AG10803 (cell line): ENCODE data around the gene IFT43.

Source experiments
- DNase-seq: peaks from one replicate; pipeline ENCODE4 v3.0.0; 2010; ENCODE audit warnings: low read depth
- H3K4me3 ChIP-seq: 2 replicates; pipeline ENCODE4 v1.5.1; 2011; ENCODE audit warnings: mild to moderate bottlenecking, low read length, control low read depth
- TF ChIP-seq, protein P1 (sequence below): conservative IDR thresholded peaks from 2 replicates; pipeline ENCODE4 v1.5.1; 2011; ENCODE audit warnings: mild to moderate bottlenecking, low read length, control low read depth, inconsistent platforms

The IFT43 gene

DNA sequence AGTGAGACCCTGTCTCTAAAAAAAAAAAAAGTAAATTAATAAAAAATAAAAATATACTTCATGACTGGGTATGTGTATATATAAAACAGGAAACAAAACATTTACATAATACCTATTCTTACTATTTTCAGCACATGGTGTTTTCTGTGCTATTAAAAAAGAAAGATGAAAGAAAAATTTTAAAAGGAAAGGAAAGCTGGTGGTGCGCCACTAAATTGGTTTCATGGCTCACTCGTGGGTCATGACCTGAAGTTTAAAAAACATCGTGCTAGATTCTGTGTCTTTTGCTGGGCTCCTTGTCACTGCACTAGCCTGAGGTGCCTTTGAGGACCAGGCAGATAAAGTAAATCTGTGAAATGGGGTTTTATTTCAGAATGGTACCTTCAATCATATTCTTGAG lies 69.8 kb downstream of the IFT43 start:
- TF ChIP-seq, protein P1, sequence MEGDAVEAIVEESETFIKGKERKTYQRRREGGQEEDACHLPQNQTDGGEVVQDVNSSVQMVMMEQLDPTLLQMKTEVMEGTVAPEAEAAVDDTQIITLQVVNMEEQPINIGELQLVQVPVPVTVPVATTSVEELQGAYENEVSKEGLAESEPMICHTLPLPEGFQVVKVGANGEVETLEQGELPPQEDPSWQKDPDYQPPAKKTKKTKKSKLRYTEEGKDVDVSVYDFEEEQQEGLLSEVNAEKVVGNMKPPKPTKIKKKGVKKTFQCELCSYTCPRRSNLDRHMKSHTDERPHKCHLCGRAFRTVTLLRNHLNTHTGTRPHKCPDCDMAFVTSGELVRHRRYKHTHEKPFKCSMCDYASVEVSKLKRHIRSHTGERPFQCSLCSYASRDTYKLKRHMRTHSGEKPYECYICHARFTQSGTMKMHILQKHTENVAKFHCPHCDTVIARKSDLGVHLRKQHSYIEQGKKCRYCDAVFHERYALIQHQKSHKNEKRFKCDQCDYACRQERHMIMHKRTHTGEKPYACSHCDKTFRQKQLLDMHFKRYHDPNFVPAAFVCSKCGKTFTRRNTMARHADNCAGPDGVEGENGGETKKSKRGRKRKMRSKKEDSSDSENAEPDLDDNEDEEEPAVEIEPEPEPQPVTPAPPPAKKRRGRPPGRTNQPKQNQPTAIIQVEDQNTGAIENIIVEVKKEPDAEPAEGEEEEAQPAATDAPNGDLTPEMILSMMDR, result no peak
- no peak overlapping the region for H3K4me3 ChIP-seq
- no peak for DNase-seq

GRCh38 chr14:76056128-76056527 lies 70.6 kb downstream of the IFT43 start:
- no peak overlapping the region for H3K4me3 ChIP-seq
- TF ChIP-seq, protein P1, result peak; percentile 44
- no peak for DNase-seq

DNA sequence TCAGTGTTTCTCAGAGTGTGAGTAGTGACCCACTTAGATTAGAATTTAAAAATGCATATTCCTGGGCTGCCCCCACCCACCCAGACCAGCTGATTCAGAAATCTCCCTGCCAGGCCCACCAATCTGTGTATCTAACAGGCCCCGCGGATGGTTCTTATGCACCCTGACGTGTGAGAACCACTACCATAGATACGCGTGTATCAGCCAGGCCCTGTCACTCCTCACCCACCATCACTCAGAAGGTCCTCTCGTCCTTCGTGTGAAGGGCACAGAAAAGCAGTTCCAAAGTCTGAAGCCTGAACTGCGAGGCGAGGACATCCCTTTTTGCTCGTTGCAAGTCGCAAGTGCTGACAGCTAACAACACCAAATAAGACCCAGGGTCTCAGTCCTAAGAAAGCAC lies 72.4 kb downstream of the IFT43 start:
- DNase-seq, result no peak
- no peak overlapping the region for H3K4me3 ChIP-seq
- TF ChIP-seq, protein P1, result no peak

DNA sequence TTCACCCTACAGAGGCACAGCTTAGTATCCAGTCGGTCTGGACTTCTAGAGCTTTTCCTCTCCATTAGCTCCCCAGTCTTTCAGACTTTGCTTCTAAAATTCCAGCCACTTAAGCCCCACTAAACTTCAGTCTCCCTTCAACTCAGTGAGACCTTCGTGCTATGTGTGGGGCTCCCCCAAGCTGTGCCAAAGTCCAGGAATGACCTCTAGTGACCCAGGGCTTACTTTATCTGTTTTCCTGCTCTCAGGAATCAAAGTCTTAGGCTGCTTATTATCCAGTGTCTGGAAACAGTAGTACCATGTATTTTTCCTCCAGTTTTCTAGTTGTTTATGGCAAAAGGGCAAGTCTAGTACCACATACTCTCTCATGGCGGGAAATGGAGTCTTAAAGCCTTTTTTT lies 77.8 kb downstream of the IFT43 start:
- no peak for DNase-seq
- no peak overlapping the region for H3K4me3 ChIP-seq
- TF ChIP-seq, protein P1, result no peak

DNA sequence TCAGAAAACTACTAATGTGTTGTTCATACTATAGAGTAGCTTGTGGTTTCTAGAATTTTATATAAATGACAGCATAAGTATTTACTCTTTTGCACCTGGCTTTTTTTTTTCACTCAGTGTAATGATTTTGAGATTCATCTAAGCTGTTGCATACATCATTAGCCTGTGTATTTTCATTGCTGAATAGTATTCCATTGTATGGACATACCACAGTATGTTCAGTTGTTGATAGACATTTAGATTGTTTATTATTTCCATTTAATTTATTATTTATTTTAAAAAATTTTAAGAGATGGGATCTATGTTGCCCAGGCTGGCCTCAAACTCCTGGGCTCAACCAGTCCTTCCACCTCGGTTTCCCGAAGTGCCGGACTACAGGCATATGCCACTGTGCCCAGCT lies 80.0 kb downstream of the IFT43 start:
- TF ChIP-seq, protein P1, result no peak

DNA sequence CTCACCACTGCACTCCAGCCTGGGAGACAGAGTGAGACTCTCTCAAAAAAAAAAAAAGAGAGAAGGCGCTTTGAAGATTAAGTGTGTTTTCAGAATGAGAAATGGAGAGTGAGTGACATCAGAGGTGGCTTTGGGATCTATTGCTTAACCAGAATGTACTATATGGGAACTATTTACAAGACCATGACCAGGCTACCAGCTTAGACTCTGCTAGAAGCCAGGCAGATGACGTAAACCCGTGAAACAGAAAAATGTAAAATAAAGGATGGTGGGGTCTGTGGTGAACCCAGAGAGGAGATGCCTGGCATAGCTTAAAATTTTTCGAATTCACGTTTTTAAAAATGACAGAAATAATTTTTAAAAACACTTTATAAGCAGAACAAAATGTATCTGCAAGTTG lies 82.0 kb downstream of the IFT43 start:
- no peak overlapping the region for H3K4me3 ChIP-seq
- DNase-seq, result peak; percentile 27
- TF ChIP-seq, protein P1, result no peak

More for the DNA sequence above, 80.0 kb downstream of the IFT43 start:
- H3K4me3 ChIP-seq, result no peak overlapping the region
- DNase-seq, result no peak

DNA sequence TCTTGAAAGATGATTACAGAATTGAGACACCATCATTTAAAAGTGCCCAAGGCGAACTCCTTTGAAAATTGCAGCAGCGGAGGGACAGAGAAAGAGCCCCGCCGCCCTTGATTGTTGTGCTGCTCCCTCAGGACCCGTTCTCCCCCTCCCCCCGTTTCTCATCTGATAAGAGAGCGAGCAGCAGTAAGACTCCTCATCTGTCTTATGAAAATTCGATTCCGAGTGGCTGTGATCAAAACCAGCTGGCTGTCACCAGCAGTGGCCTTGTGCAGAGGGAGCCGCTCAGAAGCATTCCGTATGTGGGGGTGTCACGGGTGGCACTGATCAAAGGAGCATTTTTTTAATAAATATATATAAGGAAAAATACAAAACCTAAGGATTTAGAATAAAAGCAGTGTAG lies 88.2 kb downstream of the IFT43 start:
- TF ChIP-seq, protein P1, result no peak
- no peak overlapping the region for H3K4me3 ChIP-seq
- DNase-seq, result no peak
